AML-193 (cell line): ENCODE measurements around the gene C6orf15.

ENCODE experiments used
- DNase-seq, 2 experiments: peaks; one replicate each; lab custom pipeline; 2025; lab: John Stamatoyannopoulos, UW

The C6orf15 gene

DNA sequence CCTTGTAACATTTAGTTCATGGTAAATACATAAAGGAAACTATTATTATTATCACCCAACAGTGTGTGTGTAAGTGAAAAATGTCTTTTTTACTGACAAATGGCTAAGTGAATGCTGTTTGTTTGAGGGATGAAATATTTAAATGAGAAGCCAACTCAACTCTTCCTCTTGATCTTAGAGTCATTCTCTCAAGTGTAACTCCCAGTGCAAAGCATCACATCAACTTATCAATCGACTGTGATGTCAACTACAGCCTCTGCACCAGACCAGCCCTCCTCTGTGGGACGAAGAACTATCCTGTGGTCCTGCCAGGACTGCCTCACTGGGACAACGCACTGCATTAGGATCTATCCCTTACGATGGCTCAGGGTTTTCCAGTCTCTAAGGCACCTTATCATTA is 5.3 kb downstream of the C6orf15 start:
- DNase-seq: no peak

GRCh38 chr6:31103136-31103535 is 9.2 kb downstream of the C6orf15 start:
- no peak for DNase-seq

GRCh38 chr6:31098449-31098938 is 13.9 kb downstream of the C6orf15 start:
- DNase-seq: no peak

GRCh38 chr6:31096656-31097055 is 15.7 kb downstream of the C6orf15 start:
- no peak for DNase-seq

DNA sequence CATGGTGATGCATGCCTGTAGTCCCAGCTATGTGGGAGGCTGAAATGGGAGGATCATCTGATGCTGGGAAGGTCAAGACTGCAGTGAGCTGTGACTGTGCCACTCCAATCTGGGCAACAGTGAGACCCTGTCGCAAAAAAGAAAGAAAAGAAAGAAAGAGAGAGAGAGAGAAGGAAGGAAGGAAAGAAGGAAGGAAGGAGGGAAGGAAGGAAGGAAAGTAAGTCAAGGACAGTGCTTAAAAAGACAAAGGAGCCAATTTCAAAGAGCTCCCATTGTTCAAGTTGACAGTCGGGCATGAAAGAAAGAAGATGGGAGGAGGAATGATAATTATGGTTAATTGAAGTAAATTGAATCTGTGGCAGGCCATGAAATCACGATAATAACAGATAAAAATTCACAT is 16.2 kb downstream of the C6orf15 start:
- no peak for DNase-seq

- DNase-seq: peak; percentile 44 to 50
Observed at GRCh38 chr6:31094389-31094881, 17.9 kb downstream of the C6orf15 start.

DNA sequence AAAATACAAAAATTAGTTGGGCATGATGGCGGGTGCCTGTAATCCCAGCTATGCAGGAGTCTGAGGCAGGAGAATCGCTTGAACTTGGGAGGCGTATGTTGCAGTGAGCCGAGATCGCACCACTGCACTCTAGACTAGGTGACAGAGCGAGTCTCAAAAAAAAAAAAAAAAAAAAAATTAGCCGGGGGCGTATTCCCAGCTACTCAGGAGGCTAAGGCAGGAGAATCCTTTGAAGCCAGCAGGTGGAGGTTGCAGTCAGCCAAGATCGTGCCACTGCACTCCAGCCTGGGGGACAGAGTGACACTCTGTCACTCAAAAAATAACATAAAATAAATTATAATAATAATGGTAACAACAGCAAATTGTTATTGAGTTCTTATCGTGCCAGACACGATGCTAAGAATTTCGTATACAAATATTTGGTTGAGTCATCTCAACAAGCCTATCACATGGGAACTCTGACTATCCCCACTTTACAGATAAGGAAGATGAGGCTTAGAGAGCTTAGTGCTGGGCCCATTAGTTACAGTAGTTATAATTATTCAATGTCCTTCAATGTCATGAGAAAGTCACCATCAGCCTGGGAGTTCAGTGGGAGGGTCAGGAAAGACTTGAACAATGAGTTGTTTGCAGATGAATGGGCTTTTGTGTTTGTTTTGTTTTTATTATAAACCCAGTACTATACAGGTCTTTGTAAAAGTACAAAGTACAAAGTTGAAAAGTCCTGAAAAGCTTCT is 19.4 kb downstream of the C6orf15 start:
- no peak for DNase-seq

DNA sequence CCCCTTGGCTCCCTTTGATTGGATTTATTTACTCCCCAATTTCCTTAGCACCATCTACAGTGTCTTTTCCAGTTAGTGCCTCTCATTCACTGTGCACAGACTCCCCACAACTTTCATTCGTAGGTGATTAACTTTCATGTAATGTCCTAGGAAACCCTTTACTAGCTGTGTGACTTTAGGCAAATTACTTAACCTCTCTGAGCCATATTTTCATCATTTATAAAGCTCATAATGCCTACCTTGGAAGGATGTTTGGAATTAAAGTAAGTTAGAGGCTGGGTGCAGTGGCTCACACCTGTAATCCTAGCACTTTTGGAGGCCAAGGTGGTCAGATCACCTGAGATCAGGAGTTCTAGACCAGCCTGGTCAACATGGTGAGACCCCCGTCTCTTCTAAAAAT is 20.1 kb downstream of the C6orf15 start:
- DNase-seq: no peak

DNA sequence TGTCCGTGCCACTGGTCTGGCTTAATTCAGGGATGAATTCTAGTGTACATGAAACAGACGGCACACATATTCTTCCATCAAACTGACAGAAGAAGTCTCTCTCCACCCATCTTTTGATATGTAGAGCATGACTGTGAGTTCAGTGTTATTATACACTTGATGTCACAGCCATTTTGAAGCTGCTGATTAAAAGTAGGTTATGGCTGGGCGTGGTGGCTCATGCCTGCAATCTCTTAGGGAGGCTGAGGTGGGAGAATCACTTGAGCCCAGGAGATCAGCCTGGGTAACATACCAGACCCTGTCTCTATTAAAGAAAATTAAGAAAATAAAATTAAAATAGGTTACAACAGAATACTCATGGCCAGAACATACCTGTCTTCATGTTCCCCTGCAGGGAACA is 20.7 kb downstream of the C6orf15 start:
- DNase-seq: no peak

- DNase-seq: no peak
Observed at GRCh38 chr6:31090973-31091364, 21.4 kb downstream of the C6orf15 start.

DNA sequence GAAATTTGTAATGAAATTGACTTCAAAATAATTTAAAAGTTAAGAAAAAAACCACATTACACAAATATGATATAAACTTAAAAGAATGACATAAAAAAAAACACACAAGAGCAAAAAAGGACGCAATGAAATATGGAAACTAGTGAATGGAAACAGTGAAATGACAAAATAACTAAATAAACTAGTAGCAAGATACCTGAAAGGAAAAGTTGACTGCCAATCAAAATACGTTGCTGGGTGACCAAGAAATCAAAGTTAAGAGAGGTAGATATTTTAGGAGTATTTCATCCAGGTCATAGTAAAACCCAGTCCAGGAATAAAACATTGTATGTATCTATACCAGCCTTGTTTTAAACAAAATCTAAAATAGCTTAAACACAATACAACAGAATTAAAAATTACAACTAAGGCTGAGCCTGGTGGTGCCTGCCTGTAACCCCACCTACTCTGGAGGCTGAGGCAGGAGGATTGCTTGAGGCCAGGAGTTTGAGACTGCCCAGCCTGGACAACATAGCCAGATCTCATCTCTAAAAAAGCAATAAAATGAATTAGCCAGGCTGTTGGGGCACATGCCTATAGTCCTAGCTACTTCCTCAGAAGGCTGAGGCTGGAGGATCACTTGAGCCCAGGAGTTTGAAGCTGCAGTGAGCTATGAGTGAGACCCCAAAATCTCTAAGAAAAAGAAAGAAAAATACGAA is 22.0 kb downstream of the C6orf15 start:
- DNase-seq: no peak

GRCh38 chr6:31087494-31088089 is 24.8 kb downstream of the C6orf15 start:
- DNase-seq: peak; percentile 77 to 78

DNA sequence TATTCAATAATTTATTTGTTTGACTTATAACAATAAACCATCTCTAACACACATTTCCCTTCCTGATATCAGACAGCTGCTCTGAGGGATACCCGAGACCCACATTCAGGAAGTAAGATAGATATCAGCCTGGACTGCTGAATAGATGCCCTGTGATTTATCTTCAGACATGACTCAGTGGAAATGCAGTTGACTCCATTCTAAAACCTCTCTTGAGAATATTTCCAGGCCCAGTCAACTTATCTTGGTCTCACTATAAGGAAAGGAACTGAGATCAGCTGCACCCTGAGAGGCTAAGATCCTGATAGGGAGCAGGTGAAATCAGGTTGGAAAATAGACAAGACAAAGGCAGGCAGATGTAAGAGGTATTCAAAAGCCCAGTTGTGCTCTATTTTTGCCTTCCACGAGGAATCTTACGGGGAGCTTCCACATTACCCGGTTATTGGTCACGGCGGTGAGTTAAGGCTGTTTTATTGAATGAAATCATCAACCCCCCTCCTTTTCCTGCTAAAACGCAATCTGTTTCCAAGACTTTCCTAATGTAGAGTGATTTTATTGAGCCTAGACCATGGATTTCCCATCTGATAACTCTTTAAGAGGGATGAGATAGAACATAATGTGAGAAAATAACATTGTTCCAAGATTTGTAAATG is 25.5 kb downstream of the C6orf15 start:
- DNase-seq: no peak

DNA sequence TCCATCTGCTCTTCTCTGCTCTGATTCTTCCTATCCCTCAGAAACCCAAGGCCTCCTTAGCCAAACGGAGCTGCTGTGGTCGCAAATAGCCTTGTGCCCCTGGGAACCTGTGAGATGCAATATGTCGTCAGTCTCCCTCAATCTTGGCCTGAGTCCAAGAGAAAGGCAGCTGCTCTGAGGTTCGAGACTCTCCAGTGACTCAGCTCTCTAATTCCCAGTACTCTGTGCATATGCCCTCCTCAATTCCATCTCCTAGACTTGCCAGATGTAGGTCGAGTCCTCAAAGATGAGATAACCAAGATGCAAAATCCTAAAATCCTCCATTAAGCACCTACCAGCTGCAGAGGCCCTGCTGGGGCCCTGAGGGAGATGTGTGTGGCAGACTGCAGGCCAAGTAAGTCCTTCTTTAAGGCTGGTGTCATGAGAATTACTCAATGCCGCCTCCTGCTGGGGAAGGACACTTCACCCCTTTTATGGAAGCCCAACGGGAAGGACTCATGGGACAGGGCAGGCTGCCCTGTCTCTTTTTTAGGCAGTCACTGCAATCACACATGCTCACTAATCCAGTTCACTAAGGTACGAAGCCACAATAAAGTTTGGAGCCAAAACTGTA is 28.5 kb downstream of the C6orf15 start:
- DNase-seq: peak; percentile 38 to 61

DNA sequence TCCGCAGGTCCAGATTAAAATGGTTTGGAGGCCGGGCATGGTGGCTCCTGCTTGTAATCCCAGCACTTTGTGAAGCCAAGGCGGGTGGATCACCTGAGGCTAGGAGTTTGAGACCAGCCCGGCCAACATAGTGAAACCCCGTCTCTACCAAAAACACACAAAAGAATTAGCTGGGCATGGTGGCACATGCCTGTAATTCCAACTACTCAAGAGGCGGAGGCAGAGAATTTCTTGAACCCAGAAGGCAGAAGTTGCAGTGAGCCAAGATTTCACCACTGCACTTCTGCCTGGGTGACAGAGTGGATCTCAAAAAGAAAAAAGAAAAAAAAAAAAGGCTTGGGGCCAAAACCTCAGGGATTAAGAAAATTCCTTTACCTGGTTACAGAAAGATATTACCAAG is 30.5 kb downstream of the C6orf15 start:
- no peak for DNase-seq

- DNase-seq: peak; percentile 59 to 75
Observed at GRCh38 chr6:31079656-31080261, 32.6 kb downstream of the C6orf15 start.

DNA sequence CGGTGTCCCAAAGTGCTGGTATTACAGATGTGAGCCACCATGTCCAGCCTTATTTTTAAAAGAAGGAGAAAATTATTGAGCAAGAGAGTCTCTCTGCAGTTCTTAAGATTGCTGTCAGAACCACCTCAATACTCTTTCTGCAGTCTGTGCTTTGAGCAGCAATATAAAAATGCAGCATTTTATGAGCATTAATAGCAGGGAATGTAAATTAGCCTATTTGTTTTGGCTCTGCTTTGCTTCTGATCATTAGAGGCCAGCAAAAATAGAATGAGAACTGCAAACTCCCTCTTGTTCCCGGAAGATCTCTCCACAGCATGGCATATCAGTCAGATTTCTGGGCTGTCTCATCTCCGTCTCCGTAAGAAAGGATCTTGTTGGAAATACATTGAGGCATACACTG is 35.8 kb downstream of the C6orf15 start:
- DNase-seq: no peak

DNA sequence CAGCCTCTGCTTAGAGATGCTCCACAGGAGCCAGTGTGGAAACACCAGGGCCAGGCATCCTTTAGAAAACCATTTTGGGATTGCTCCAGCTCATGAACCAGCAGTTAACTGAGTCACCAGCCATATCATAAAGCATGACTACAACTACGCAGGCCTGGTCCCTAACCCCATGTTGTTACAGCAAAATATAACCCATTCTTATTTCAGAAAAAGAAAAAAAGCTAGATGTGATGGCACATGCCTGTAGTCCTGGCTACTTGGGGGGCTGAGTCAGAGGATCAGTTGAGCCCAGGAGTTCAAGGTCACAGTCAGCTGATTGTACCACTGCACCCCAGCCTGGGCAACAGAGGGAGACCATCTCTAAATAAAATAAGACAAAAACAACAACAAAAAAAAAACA is 36.8 kb downstream of the C6orf15 start:
- DNase-seq: no peak

GRCh38 chr6:31074401-31074800 is 38.0 kb downstream of the C6orf15 start:
- no peak for DNase-seq

DNA sequence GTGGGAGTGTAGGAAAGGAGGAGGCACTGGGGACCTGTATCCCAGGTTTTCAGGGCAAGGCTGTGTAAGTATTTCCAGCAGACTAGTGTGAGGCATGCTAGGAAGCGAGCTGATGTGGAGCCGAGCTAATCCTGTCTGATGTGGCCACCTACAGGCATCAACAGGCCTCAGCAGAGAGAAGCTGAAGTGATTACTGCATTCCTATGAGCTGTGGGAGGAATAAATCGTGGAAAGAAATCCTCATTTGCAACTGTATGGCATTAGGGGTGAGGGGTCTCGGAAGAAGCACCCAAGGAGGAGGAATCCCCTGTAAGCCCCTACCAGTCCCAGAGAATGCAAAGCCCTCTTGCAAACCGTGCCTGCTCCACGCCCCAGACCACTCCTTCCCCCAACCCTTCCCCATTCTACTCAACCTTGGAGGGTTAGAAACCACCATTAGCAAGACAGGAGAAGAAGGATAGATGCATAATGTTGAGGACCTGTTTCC is 41.6 kb downstream of the C6orf15 start:
- no peak for DNase-seq

DNA sequence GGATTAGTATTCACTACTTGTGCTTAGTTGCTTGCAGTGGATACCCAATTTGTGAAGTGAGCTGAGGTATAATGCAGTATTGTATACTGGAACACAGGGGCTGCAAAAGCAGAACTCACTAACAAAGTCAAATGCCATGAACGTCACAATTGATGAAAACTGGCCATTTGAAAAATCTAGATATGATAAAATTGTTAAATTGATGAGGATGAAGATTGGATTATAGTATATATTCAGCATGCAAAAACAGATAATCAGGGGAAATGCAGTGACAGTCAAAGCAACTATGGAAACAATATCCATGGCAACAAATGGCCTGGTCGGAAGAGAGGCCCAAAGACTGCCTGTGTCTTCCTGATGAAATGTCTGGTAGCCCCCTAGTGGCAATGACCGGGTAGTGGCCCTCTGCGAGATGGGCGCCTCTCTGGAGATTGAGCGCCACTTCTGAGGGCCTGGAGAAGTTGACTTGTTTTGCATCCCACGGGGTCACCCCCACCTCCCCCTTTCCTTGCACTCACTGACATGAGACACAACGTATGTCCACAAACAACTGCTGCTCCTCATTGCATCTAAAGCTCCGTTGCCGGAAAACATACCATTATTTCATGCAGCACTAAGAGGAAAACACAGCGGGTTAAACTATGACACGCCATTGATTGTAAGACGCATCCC is 43.6 kb downstream of the C6orf15 start:
- peak; percentile 71 to 76 for DNase-seq
